Mammary epithelial cell (primary cell): ENCODE measurements around the gene KIF26B.

ENCODE experiments used
- EZH2 ChIP-seq: IDR thresholded peaks from 2 replicates; pipeline ENCODE4 v1.6.1; 2012; ENCODE audit warnings: low read length, inconsistent platforms, borderline replicate concordance
- TF ChIP-seq, protein P1 (sequence below), 2 donors: IDR thresholded peaks in 1 of 2; conservative IDR thresholded peaks in 1 of 2; 2 replicates each; pipeline ENCODE4 v1.5.1; 2011 to 2012; ENCODE audit warnings: inconsistent platforms in 2 of 2, low read length in 2 of 2, mild to moderate bottlenecking in 2 of 2, control low read depth in 1 of 2, low read depth in 1 of 2; ENCODE audit not compliant: insufficient read depth in 1 of 2; ENCODE audit errors: extremely low read depth in 1 of 2

DNA sequence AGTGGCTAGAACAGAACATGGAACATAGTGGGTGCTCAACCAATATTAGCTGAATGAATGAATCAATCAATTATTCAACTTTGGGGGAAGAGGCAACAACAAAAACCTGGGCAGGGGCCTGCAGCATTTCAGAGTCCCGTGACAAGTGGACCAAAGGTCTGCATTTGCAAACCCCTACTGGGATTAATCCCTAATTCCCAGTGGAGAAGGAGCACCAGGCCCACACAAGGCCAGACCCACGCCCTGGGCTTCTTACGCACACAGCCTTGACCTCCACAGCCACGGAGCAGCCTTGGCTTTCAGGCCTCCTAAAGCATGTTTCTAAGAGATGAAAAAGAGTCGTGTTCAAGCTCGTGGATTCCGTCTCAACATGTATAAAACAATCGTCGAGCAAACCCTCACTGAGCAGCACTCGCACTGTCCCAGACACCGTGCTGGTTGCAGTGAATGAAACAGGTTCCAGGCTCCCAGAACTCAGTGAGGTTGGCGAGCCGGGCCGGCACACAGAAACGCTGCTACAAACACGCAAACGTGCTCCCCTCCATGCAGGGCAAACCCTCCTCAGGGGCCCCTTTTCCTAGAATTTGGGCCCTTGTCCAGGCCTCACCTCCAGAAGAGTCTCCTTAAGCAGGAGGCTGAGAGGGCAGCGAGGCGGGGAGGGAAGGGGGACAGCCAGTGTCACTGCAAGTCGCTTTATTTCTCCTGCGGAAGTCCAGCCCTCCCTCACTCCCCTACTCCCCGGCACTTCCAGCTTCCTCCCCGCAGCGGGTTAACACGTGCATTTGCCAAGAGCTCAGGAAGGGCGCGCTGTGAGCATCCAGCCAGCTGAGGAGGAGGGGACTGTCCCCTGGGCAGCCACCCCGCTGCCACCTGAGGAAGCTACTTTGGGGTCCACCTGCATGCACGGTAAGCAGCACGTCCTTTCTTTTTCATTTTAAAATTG lies 556.4 kb downstream of the KIF26B start:
- TF ChIP-seq, protein P1, sequence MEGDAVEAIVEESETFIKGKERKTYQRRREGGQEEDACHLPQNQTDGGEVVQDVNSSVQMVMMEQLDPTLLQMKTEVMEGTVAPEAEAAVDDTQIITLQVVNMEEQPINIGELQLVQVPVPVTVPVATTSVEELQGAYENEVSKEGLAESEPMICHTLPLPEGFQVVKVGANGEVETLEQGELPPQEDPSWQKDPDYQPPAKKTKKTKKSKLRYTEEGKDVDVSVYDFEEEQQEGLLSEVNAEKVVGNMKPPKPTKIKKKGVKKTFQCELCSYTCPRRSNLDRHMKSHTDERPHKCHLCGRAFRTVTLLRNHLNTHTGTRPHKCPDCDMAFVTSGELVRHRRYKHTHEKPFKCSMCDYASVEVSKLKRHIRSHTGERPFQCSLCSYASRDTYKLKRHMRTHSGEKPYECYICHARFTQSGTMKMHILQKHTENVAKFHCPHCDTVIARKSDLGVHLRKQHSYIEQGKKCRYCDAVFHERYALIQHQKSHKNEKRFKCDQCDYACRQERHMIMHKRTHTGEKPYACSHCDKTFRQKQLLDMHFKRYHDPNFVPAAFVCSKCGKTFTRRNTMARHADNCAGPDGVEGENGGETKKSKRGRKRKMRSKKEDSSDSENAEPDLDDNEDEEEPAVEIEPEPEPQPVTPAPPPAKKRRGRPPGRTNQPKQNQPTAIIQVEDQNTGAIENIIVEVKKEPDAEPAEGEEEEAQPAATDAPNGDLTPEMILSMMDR (conservative IDR thresholded peaks at IDR 0.05 in 1 of 2, IDR thresholded peaks at IDR 0.05 in 1 of 2; ENCODE audit: extremely low read depth in 1 of 2, insufficient read depth in 1 of 2, low read depth in 1 of 2, low read length in 2 of 2) = no peak
- TF ChIP-seq EZH2 = no peak
